Caco-2 (cell line): ENCODE data around the gene TRIM71. TPM values are rescaled to one million over a fixed set of nuclear protein-coding genes. Genes with fewer than 3 reads are reported as not detected.

Experiments used
- BruUV-seq: library from RNA; stranded (reverse); fragments of 400-500 nt; replicated peaks from 2 replicates; lab custom pipeline; 2021; lab: Mats Ljungman, UMichigan
- CTCF ChIA-PET: fragments of 300-600 bp; sonication (Branson Sonifier 250); formaldehyde crosslinking; loops from one replicate; lab custom pipeline; 2022; ENCODE audit warnings: antibody characterized with exemption; lab: Charles Lee
- POLR2A ChIA-PET: fragments of 300-600 bp; sonication (Branson Sonifier 250); formaldehyde crosslinking; loops from one replicate; lab custom pipeline; 2022; ENCODE audit warnings: antibody characterized with exemption; lab: Charles Lee
- DNase-seq, 2 experiments: peaks; one replicate each; pipeline versions ENCODE4 v3.0.0 to v3.0.0-alpha.2; 2020 to 2022
- H3K27me3 ChIP-seq: replicated peaks from 2 replicates; pipeline ENCODE4 v1.6.0; 2011; ENCODE audit warnings: low read length; ENCODE audit not compliant: control insufficient read depth, insufficient read depth
- H3K36me3 ChIP-seq: 2 replicates; pipeline ENCODE4 v1.5.1; 2011; ENCODE audit warnings: low read length; ENCODE audit not compliant: control insufficient read depth, insufficient read depth
- H3K4me1 ChIP-seq: fragments of 250-450 bp; sonication (Bioruptor Pico); 2 replicates; pipeline ENCODE4 v1.5.1; 2020; ENCODE audit warnings: mild to moderate bottlenecking
- H3K4me3 ChIP-seq: 2 replicates; pipeline ENCODE4 v1.5.1; 2011; ENCODE audit warnings: low read depth, mild to moderate bottlenecking, control low read depth, low read length
- H3K9me3 ChIP-seq: fragments of 250-450 bp; sonication (Bioruptor Pico); 2 replicates; pipeline ENCODE4 v1.5.1; 2020; ENCODE audit warnings: mild to moderate bottlenecking, moderate library complexity
- H3K27ac Mint-ChIP-seq: one replicate; pipeline ENCODE4 v1.8.0; 2022; ENCODE audit warnings: mixed read lengths; ENCODE audit not compliant: unreplicated experiment
- H3K27me3 Mint-ChIP-seq: one replicate; pipeline ENCODE4 v1.8.0; 2022; ENCODE audit warnings: mixed read lengths; ENCODE audit not compliant: insufficient read depth, unreplicated experiment
- H3K36me3 Mint-ChIP-seq: one replicate; pipeline ENCODE4 v1.8.0; 2022; ENCODE audit warnings: mild to moderate bottlenecking, mixed read lengths; ENCODE audit not compliant: insufficient read depth, unreplicated experiment
- H3K4me1 Mint-ChIP-seq: one replicate; pipeline ENCODE4 v1.8.0; 2022; ENCODE audit warnings: low read depth, mixed read lengths; ENCODE audit not compliant: unreplicated experiment
- H3K4me3 Mint-ChIP-seq: one replicate; pipeline ENCODE4 v1.8.0; 2022; ENCODE audit warnings: mild to moderate bottlenecking, moderate library complexity, mixed read lengths; ENCODE audit not compliant: unreplicated experiment
- H3K9me3 Mint-ChIP-seq: one replicate; pipeline ENCODE4 v1.8.0; 2022; ENCODE audit warnings: mixed read lengths; ENCODE audit not compliant: unreplicated experiment
- intact Hi-C: fragments of 100-400 bp; cut with micrococcal nuclease; formaldehyde crosslinking; loops from one replicate; pipeline ENCODE4 v1.10.0; 2022; ENCODE audit not compliant: unreplicated experiment
- total RNA-seq: library from RNA; stranded (reverse); gene quantifications from 2 replicates; pipeline ENCODE4 v1.2.3, GENCODE V29; 2022
- TF ChIP-seq, protein P1 (sequence below), 2 experiments: fragments of 200-600 bp in 1 of 2; IDR thresholded peaks; 1 replicate in 1 of 2; 2 replicates in 1 of 2; pipeline versions ENCODE4 v1.5.1 to v1.8.0; 2011 to 2022; ENCODE audit warnings: antibody characterized with exemption in 1 of 2, control low read depth in 1 of 2, inconsistent platforms in 1 of 2, low read depth in 1 of 2, low read length in 1 of 2, mild to moderate bottlenecking in 1 of 2, moderate library complexity in 1 of 2; ENCODE audit not compliant: insufficient read depth in 1 of 2, severe bottlenecking in 1 of 2, unreplicated experiment in 1 of 2

Gene TRIM71
- total RNA-seq, 1 experiment from 2014 or later, result 68.4 TPM

DNA sequence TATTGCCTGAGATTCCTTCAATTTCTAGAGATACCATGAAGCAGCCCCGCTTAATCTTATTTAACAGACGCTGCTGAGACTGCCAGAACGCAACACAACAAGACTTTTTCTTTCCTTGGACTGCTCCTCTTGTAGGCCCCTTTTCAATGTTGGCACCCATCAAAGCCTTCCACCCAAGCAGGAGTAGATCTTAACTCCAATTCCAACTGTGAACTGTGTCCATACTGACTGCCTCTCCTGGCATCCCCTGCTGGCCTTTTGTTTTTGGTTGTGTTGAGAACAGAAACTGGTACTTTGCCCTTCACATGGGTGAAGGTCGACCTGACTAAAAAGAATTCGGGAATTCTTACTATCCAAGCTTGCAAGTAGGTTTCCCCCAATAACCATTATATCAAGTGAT is 50.2 kb downstream of the TRIM71 start:
- no peaks in the 10 kb centered on the region for H3K27me3 ChIP-seq

DNA sequence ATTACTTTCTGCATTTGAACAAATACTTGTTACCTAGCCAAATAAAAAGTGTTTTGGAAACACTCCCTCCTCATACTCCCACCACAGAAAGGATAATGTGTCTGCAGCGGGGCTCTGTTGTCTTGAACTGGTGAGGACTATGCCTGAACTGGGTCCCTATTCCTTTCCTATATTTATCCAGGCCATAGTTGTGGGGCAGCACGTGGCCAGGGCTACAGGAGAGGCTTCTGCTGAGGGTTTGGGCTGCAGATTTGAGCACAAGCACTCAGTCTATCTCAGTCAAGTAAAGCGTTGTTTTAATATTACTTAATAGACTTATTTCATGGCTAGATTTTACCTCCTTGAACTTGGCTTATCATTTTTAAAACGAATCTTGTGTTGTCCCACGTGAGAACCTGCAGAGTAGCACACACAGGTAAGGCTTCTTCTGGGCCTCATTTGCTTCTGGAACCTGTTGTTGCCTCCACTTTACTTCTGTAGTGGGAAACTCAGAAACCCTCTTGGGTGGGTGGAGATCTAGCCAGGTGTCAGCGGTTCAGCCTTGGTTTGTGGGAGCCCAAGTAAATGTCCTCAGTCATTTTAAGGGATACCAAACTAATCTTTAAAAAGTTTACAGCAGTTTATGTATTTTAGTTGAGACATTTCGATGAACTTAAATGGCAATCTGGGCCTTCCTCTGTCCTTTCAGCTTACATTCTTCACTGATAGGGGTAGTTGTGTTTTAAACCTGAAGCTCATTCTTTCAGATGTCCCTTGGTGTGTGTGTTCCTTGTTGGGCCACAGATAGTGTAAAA is 51.1 kb downstream of the TRIM71 start:
- no TSS peak for BruUV-seq
- Mint-ChIP-seq H3K4me3 (no peak overlapping the region), H3K27ac (no peak overlapping the region), H3K4me1 (peaks cover 47% of the 10 kb centered on the region), H3K36me3 (peaks cover 18% of the 10 kb centered on the region), H3K27me3 (no peaks in the 10 kb centered on the region), H3K9me3 (no peaks in the 10 kb centered on the region)
- TF ChIP-seq, protein P1, sequence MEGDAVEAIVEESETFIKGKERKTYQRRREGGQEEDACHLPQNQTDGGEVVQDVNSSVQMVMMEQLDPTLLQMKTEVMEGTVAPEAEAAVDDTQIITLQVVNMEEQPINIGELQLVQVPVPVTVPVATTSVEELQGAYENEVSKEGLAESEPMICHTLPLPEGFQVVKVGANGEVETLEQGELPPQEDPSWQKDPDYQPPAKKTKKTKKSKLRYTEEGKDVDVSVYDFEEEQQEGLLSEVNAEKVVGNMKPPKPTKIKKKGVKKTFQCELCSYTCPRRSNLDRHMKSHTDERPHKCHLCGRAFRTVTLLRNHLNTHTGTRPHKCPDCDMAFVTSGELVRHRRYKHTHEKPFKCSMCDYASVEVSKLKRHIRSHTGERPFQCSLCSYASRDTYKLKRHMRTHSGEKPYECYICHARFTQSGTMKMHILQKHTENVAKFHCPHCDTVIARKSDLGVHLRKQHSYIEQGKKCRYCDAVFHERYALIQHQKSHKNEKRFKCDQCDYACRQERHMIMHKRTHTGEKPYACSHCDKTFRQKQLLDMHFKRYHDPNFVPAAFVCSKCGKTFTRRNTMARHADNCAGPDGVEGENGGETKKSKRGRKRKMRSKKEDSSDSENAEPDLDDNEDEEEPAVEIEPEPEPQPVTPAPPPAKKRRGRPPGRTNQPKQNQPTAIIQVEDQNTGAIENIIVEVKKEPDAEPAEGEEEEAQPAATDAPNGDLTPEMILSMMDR (IDR thresholded peaks at IDR 0.05; ENCODE audit: insufficient read depth in 1 of 2, low read depth in 1 of 2, low read length in 1 of 2, severe bottlenecking in 1 of 2, unreplicated experiment in 1 of 2), result no peak
- Histone ChIP-seq H3K4me3 (no peak overlapping the region), H3K4me1 (peaks cover 55% of the 10 kb centered on the region), H3K9me3 (no peaks in the 10 kb centered on the region), H3K27me3 (no peaks in the 10 kb centered on the region), H3K36me3 (peaks cover under 1% of the 10 kb centered on the region)
- no peak for DNase-seq
- ChIA-PET CTCF (no interaction called here), POLR2A (no interaction called here)
- intact Hi-C loops, result no loop called here

More for the DNA sequence above, 50.2 kb downstream of the TRIM71 start:
- H3K4me3 ChIP-seq, result no peak overlapping the region
- H3K4me1 ChIP-seq, result peaks cover 63% of the 10 kb centered on the region
- ChIA-PET POLR2A (no interaction called here), CTCF (no interaction called here)
- Mint-ChIP-seq H3K4me1 (peaks cover 47% of the 10 kb centered on the region), H3K9me3 (no peaks in the 10 kb centered on the region), H3K27ac (no peak overlapping the region), H3K4me3 (no peak overlapping the region), H3K36me3 (peaks cover 12% of the 10 kb centered on the region), H3K27me3 (no peaks in the 10 kb centered on the region)
- intact Hi-C loops, result no loop called here
- TF ChIP-seq, protein P1 (IDR thresholded peaks at IDR 0.05; ENCODE audit: insufficient read depth in 1 of 2, low read depth in 1 of 2, low read length in 1 of 2, severe bottlenecking in 1 of 2, unreplicated experiment in 1 of 2), result no peak
- BruUV-seq, result no TSS peak
- H3K9me3 ChIP-seq, result no peaks in the 10 kb centered on the region
- no peaks in the 10 kb centered on the region for H3K36me3 ChIP-seq
- DNase-seq, result no peak

DNA sequence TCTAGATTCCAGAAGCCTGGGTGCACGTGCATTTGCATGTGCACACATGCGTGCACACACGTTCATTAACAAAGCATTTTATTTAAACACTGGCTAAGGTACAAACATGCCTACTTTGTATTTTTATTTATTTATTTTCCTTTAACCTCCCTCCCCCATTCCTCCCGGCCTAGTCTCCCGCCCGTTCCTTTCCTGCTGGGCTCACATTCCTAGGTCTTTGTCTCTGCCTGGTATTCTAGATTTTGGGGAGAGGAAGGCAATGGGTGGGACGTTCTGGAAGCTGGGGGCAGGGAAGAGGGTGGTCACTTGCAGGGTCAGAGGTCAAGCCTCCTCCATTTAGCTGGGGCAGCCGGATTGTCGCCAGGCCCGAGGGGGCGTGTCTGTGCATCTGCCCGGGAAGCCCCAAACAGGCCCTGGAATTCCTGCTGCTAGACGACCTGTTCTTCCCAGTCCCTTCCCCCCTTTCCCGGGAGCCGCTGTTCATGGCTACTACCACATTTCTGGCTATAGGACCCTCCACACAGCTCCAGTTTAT is 51.8 kb downstream of the TRIM71 start:
- peaks cover 49% of the 10 kb centered on the region for H3K4me1 ChIP-seq
- Mint-ChIP-seq H3K27me3 (no peaks in the 10 kb centered on the region), H3K4me1 (peaks cover 47% of the 10 kb centered on the region), H3K36me3 (peaks cover 24% of the 10 kb centered on the region), H3K27ac (no peak overlapping the region), H3K4me3 (no peak overlapping the region), H3K9me3 (no peaks in the 10 kb centered on the region)
- no TSS peak for BruUV-seq
- POLR2A ChIA-PET, result no interaction called here
- no peak for DNase-seq
- H3K36me3 ChIP-seq, result peaks cover 3% of the 10 kb centered on the region
- TF ChIP-seq, protein P1 (IDR thresholded peaks at IDR 0.05; ENCODE audit: insufficient read depth in 1 of 2, low read depth in 1 of 2, low read length in 1 of 2, severe bottlenecking in 1 of 2, unreplicated experiment in 1 of 2), result no peak
- no peak overlapping the region for H3K4me3 ChIP-seq
- CTCF ChIA-PET, result no interaction called here
- intact Hi-C loops, result no loop called here
- no peaks in the 10 kb centered on the region for H3K27me3 ChIP-seq
- H3K9me3 ChIP-seq, result no peaks in the 10 kb centered on the region
